Upper lobe of right lung (tissue), 1 donor: ENCODE measurements around the gene SREBF2. TPM values are rescaled to one million over a fixed set of nuclear protein-coding genes. Genes with fewer than 3 reads are reported as not detected.

Source experiments
- ATAC-seq: fragments of 200-7000 bp; cut with Tn5 transposase; one replicate; pipeline ENCODE4 v1.9.1; 2020; ENCODE audit warnings: mild to moderate bottlenecking, moderate library complexity
- DNase-seq: peaks from one replicate; pipeline ENCODE4 v3.0.0-alpha.2; 2020
- H3K27ac ChIP-seq: fragments of 200-600 bp; one replicate; pipeline ENCODE4 v1.8.0; 2022
- H3K27me3 ChIP-seq: fragments of 200-600 bp; one replicate; pipeline ENCODE4 v1.8.0; 2022; ENCODE audit warnings: mild to moderate bottlenecking
- H3K36me3 ChIP-seq: fragments of 200-600 bp; one replicate; pipeline ENCODE4 v1.8.0; 2022
- H3K4me1 ChIP-seq: fragments of 200-600 bp; one replicate; pipeline ENCODE4 v1.8.0; 2022
- H3K4me3 ChIP-seq: fragments of 200-600 bp; one replicate; pipeline ENCODE4 v1.8.0; 2022; ENCODE audit warnings: mild to moderate bottlenecking
- H3K9me3 ChIP-seq: fragments of 200-600 bp; one replicate; pipeline ENCODE4 v1.8.0; 2022
- CTCF ChIP-seq: fragments of 200-600 bp; IDR thresholded peaks from one replicate; pipeline ENCODE4 v1.8.0; 2022; ENCODE audit warnings: antibody characterized with exemption
- intact Hi-C: fragments of 100-400 bp; cut with DNase I; formaldehyde crosslinking; loops from one replicate; pipeline ENCODE4 v1.11.0; 2022
- total RNA-seq: library from RNA; stranded (reverse); fragmentation: NEBNext Ultra II Directional; extraction: Animal tissue kit (Norgen Biotek cat#: 25700); gene quantifications from one replicate; pipeline ENCODE4 v1.2.1, GENCODE V29; 2021
- donor health status: DM: no; HTN: yes; CAD: no; lungs with severe emphysema.

Gene SREBF2
- total RNA-seq, 1 donor from 2014 or later = 156 TPM

GRCh38 chr22:41875531-41876270 is 42.8 kb downstream of the SREBF2 start:
- intact Hi-C loops = no loop called here
- H3K4me1 ChIP-seq = no peaks in the 10 kb centered on the region
- TF ChIP-seq CTCF = no peak
- DNase-seq = no peak
- H3K4me3 ChIP-seq = no peak overlapping the region
- H3K27me3 ChIP-seq = no peaks in the 10 kb centered on the region
- H3K36me3 ChIP-seq = peaks cover 94% of the 10 kb centered on the region
- no peaks in the 10 kb centered on the region for H3K9me3 ChIP-seq
- no peak overlapping the region for H3K27ac ChIP-seq
- no peak for ATAC-seq

- Histone ChIP-seq H3K4me3 (no peak overlapping the region), H3K36me3 (peaks cover 94% of the 10 kb centered on the region), H3K9me3 (no peaks in the 10 kb centered on the region), H3K27me3 (no peaks in the 10 kb centered on the region), H3K27ac (no peak overlapping the region), H3K4me1 (no peaks in the 10 kb centered on the region)
- TF ChIP-seq CTCF = no peak
- intact Hi-C loops = no loop called here
- DNase-seq (no peak), ATAC-seq (no peak)
Observed at GRCh38 chr22:41876275-41876674, 43.4 kb downstream of the SREBF2 start.

GRCh38 chr22:41876675-41877074 is 43.8 kb downstream of the SREBF2 start:
- DNase-seq (no peak), ATAC-seq (no peak)
- no peak overlapping the region for H3K4me3 ChIP-seq
- H3K9me3 ChIP-seq = no peaks in the 10 kb centered on the region
- H3K27ac ChIP-seq = no peak overlapping the region
- peaks cover 94% of the 10 kb centered on the region for H3K36me3 ChIP-seq
- H3K4me1 ChIP-seq = no peaks in the 10 kb centered on the region
- intact Hi-C loops = no loop called here
- TF ChIP-seq CTCF = no peak
- no peaks in the 10 kb centered on the region for H3K27me3 ChIP-seq

- H3K4me1 ChIP-seq = no peaks in the 10 kb centered on the region
- H3K9me3 ChIP-seq = no peaks in the 10 kb centered on the region
- H3K36me3 ChIP-seq = peaks cover 95% of the 10 kb centered on the region
- no peaks in the 10 kb centered on the region for H3K27me3 ChIP-seq
- intact Hi-C loops = no loop called here
- H3K4me3 ChIP-seq = no peak overlapping the region
- no peak for ATAC-seq
- H3K27ac ChIP-seq = no peak overlapping the region
- DNase-seq = no peak
- no peak for TF ChIP-seq CTCF
Observed at GRCh38 chr22:41880653-41881052, 47.7 kb downstream of the SREBF2 start.

GRCh38 chr22:41883400-41883799 is 50.5 kb downstream of the SREBF2 start:
- H3K27ac ChIP-seq = no peak overlapping the region
- no peak overlapping the region for H3K4me3 ChIP-seq
- intact Hi-C loops = no loop called here
- DNase-seq (no peak), ATAC-seq (peak; percentile 9)
- TF ChIP-seq CTCF = no peak
- no peaks in the 10 kb centered on the region for H3K4me1 ChIP-seq
- H3K9me3 ChIP-seq = no peaks in the 10 kb centered on the region
- H3K36me3 ChIP-seq = peaks cover 95% of the 10 kb centered on the region
- H3K27me3 ChIP-seq = no peaks in the 10 kb centered on the region

- Histone ChIP-seq H3K27ac (no peak overlapping the region), H3K27me3 (no peaks in the 10 kb centered on the region), H3K9me3 (no peaks in the 10 kb centered on the region), H3K4me1 (no peaks in the 10 kb centered on the region), H3K36me3 (peaks cover 97% of the 10 kb centered on the region), H3K4me3 (no peak overlapping the region)
- DNase-seq = no peak
- TF ChIP-seq CTCF = no peak
- no peak for ATAC-seq
- intact Hi-C loops = no loop called here
Observed at GRCh38 chr22:41885116-41885515, 52.2 kb downstream of the SREBF2 start.
